NOMO-1 treated with dmso at 0.1 percent for 144 hours (cell line): ENCODE data around the gene PADI2.

Source experiments
- DNase-seq: peaks from one replicate; lab custom pipeline; 2025; ENCODE audit not compliant: unreplicated experiment; lab: John Stamatoyannopoulos, UW

Gene PADI2

GRCh38 chr1:17059391-17060305 lies 59.6 kb downstream of the PADI2 start:
- DNase-seq = peak; percentile 78

GRCh38 chr1:17056551-17056950 lies 62.7 kb downstream of the PADI2 start:
- DNase-seq = no peak

GRCh38 chr1:17055801-17056200 lies 63.5 kb downstream of the PADI2 start:
- no peak for DNase-seq

GRCh38 chr1:17053685-17054410 lies 65.4 kb downstream of the PADI2 start, which contains the start of gene SDHB:
Gene SDHB, minus strand, starts transcription at chr1:17054032. Its CDS starts 13 bp downstream, at chr1:17054019.
- DNase-seq = peak; percentile 88

DNA sequence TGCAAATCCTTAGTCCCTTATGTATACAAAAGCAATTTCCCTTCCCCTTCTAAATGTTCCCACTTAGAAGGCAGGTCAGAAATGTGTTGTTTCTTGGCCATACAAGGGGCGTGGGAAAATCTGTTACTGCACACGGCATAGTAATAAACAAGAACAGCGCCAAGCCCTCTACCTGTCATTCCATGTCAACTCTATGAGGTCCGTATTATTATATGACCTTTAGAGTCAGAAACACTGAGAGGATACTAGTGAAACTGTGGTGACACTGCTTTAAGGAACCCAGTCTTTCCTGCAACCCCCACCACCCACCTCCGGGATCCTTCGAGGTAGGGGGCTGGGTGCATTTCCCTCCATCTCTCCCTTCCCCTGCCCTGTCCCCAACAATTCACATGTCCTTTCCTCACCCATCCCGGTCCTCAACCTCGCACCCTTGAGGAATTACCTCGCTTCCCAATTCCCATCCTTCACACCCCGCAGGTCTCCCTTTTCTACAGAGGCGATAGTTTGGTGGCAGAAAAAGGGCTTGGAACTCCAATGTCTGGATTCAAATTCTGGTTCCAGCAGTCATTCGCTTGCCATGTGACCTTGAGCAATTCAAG lies 66.1 kb downstream of the PADI2 start:
- DNase-seq = no peak

- DNase-seq = no peak
These were observed 66.6 kb downstream of the PADI2 start for GRCh38 chr1:17052641-17053040.

- no peak for DNase-seq
These were observed 67.2 kb downstream of the PADI2 start for GRCh38 chr1:17052038-17052437.

DNA sequence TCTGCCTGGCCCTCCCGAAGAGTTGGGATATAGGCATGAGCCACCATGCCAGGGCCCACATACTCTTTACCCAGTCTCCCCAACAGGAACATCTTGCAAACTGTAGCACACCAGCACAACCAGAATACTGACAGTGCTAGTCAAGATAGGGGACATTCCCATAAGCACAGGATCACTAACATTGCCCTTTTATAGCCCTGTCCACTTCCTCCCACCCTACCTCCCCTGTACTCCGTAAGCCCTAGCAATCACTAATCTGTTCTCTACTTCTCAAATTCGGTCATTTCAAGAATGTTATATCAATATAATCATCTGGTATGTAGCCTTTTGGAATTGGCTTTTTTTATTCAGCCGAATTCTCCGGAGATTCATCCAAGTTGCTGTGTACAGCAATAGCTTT lies 71.3 kb downstream of the PADI2 start:
- DNase-seq = no peak

- DNase-seq = no peak
These were observed 73.0 kb downstream of the PADI2 start for GRCh38 chr1:17046334-17046657.

- DNase-seq = no peak
These were observed 73.5 kb downstream of the PADI2 start for GRCh38 chr1:17045634-17046333.

- no peak for DNase-seq
These were observed 74.1 kb downstream of the PADI2 start for GRCh38 chr1:17045150-17045549.

DNA sequence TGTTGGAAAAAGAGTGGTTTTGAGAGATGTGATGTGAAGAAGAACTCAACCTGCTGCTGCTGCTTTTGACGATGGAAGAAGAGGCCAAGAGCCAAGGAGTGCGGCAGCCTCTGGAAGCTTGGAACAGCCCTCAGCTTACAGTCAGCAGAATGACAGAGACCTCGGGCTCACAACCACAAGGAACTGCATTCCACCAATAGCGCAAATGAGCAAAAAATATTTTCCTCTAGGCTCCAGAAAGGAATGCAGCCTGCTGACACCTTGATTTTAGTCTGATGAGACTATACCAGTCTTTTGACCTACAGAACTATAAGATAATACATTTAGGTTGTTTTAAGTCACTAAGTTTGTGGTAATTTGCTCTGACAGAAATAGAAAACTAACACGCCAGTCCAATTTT lies 75.6 kb downstream of the PADI2 start:
- no peak for DNase-seq

GRCh38 chr1:17040135-17040534 lies 79.1 kb downstream of the PADI2 start:
- no peak for DNase-seq

DNA sequence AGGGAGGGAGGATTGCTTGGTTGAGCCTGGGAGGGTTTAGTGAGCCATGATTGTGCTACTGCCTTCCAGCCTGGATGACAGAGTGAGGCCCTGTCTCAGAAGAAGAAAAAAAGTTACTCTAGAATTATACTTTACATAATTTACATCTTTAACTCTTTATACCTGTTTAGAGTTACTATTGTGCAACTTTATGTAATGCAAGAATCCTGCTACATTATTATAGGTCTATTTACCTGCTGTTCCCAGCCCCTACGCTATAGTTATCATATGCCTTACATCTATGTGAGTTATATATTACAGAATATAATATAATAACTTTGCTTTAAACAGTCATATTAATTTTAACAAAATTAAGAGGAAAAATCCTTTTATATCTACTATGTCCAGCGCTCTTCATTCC lies 79.7 kb downstream of the PADI2 start:
- DNase-seq = no peak

GRCh38 chr1:17033481-17033880 lies 85.8 kb downstream of the PADI2 start:
- DNase-seq = no peak

GRCh38 chr1:17032741-17033140 lies 86.5 kb downstream of the PADI2 start:
- no peak for DNase-seq

DNA sequence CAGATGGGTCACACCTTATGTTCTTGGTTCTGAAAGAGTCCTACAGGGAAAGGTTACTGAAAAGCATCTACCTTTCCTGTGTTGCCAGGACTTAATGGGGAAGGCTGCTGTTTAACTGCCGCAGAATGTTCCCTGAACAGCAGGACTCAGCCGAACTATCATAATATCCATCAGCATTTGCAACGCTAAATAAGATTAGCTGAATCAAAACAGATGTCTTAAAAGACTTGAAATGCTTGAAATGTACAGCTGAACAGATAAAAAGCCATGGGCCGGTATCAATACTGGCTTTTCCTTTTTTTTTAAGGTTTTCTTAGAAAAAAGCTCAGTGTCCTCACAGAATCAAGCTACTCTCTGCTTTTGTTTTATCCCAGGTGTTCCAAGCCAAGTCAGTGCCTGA lies 87.8 kb downstream of the PADI2 start:
- no peak for DNase-seq

DNA sequence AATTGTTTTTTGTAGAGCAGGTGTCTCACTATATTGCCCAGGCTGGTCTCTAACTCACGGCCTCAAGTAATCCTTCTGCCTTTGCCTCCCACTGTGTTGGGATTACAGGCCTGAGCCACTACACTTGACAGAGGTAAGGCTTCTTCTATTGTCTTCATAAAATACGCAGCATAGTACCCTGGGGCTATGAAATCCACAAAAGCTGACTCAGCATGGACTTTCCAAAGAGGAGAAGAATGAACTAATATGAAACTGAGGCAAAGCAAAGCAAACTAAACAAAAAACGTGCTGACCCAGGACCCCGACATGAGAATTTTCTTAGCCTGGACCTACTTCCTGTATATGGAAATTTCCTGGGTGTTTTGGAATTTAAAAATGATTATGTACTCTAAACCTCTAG lies 89.0 kb downstream of the PADI2 start:
- no peak for DNase-seq

DNA sequence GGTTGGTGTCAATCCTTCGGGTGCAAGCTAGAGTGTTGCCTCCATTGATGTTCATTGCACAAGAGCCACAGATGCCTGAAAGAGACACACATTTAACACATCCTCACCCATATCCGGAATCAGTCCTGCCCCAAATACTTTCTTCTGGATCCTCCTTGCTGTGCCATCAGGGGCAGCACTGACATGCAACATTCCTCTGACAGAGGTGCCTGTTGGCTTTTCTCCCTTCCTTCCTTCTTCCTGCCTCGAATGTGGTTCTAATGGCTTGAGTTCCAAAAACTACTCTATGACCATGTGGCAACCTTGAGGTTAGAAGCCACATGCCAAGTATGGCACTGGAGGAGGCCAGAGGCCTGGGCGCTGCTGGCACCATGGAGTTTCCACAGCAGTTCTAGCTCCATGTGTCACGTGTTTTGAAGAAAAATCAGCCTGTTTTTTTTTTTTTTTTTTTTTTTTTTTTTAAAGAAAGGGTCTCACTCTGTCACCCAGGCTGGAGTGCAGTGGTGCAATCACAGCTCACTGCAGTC lies 90.5 kb downstream of the PADI2 start:
- no peak for DNase-seq

- DNase-seq = no peak
These were observed 91.4 kb downstream of the PADI2 start for GRCh38 chr1:17027900-17028299.

DNA sequence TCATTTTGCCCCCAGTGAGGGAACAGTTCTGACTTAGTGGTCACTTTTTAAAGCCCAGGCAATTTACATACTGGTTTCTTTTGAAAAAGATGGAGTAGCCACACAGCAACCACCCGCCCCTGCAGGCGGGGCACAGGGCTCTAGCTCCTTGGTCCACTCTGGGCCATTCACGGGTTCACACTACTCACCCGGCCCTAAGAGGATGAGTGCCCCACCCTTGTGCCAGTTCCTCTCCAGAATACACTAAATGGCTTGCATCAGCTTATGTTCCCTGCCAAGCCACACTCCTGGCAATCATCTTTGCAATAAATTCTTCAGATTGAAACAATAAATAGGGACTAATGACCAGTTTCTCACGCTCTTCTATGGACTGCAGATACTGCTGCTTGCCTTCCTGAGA lies 91.8 kb downstream of the PADI2 start:
- DNase-seq = no peak
